ENCODE data around the gene NEGR1. TPM values are rescaled to one million over a fixed set of nuclear protein-coding genes. Genes with fewer than 3 reads are reported as not detected.

NEGR1 gene
- total and polyA plus RNA-seq, 9 donors: 4.7 to 15.1 (median 9.1) TPM

- no peak for TF ChIP-seq EP300 (IDR thresholded peaks at IDR 0.05)
- TF ChIP-seq CTCF (IDR thresholded peaks at IDR 0.05): no peak
- TF ChIP-seq POLR2A (IDR thresholded peaks at IDR 0.05): no peak
- Histone ChIP-seq H3K27me3 (no peaks in the 10 kb centered on the region), H3K36me3 (no peaks in the 10 kb centered on the region), H3K27ac (no peak overlapping the region), H3K9me3 (no peaks in the 10 kb centered on the region), H3K4me1 (ENCODE audit: insufficient read depth) (no peaks in the 10 kb centered on the region), H3K4me3 (no peak overlapping the region)
- DNase-seq: no peak
- intact Hi-C loops (cut with DNase I): no loop called here
- 29 to 36% (median 33%) methylated on average over 3 of the region's 3 CpGs for WGBS, 3 donors
These were observed 868.7 kb downstream of the NEGR1 start for GRCh38 chr1:71413441-71414175.

GRCh38 chr1:71400050-71400449, 882.3 kb downstream of the NEGR1 start:
- H3K27ac ChIP-seq: no peak overlapping the region
- intact Hi-C loops (cut with DNase I): loop anchor here in 1 of 4 donors (5.0 kb wide), 1 partner anchor 1658 kb away; no protein-coding TSS in a partner anchor
- H3K36me3 ChIP-seq: no peaks in the 10 kb centered on the region
- DNase-seq: no peak
- no peaks in the 10 kb centered on the region for H3K9me3 ChIP-seq
- H3K27me3 ChIP-seq: no peaks in the 10 kb centered on the region
- TF ChIP-seq POLR2A (IDR thresholded peaks at IDR 0.05): no peak
- no peak for TF ChIP-seq EP300 (IDR thresholded peaks at IDR 0.05)
- TF ChIP-seq CTCF (IDR thresholded peaks at IDR 0.05): no peak
- H3K4me3 ChIP-seq: no peak overlapping the region
- H3K4me1 ChIP-seq (ENCODE audit: insufficient read depth): no peaks in the 10 kb centered on the region

DNA sequence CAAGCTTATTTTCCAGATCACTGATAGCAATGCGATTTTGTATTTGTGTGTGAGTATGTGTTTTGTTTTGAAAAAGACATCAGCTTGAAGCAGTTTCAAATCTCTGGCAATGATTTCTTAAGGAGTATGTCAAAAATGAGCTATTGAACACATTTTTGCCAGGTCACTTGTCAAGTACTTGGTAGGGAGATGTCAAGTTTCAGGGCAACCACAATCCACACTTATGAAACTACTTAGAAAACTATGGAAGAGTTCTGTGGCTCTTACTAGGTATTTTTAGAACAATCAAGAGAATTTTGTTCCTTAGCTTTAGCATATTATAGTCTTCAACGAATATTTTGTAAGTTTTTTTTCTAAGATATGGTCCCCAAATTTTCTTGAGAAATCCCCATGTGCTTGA, 882.7 kb downstream of the NEGR1 start:
- Histone ChIP-seq H3K4me1 (ENCODE audit: insufficient read depth) (no peaks in the 10 kb centered on the region), H3K36me3 (no peaks in the 10 kb centered on the region), H3K9me3 (no peaks in the 10 kb centered on the region), H3K4me3 (no peak overlapping the region), H3K27me3 (no peaks in the 10 kb centered on the region), H3K27ac (no peak overlapping the region)
- TF ChIP-seq CTCF (IDR thresholded peaks at IDR 0.05) (no peak), POLR2A (IDR thresholded peaks at IDR 0.05) (no peak)
- 23 to 44% (median 25%) methylated on average over 2 of the region's 2 CpGs for whole genome bisulfite sequencing, 3 donors
- intact Hi-C loops (cut with DNase I): no loop called here
- DNase-seq: no peak

GRCh38 chr1:71393301-71393700, 889.0 kb downstream of the NEGR1 start:
- no peak overlapping the region for H3K27ac ChIP-seq
- H3K27me3 ChIP-seq: no peaks in the 10 kb centered on the region
- no peak for TF ChIP-seq CTCF (IDR thresholded peaks at IDR 0.05)
- TF ChIP-seq EP300 (IDR thresholded peaks at IDR 0.05): no peak
- no peak for TF ChIP-seq POLR2A (IDR thresholded peaks at IDR 0.05)
- no peaks in the 10 kb centered on the region for H3K9me3 ChIP-seq
- no peak overlapping the region for H3K4me3 ChIP-seq
- no peaks in the 10 kb centered on the region for H3K36me3 ChIP-seq
- no peak for DNase-seq
- intact Hi-C loops (cut with DNase I): no loop called here
- H3K4me1 ChIP-seq (ENCODE audit: insufficient read depth): no peaks in the 10 kb centered on the region

Data from ovary (tissue), 9 donors.